Midbrain (tissue), 1 donor: ENCODE data around the gene DMRT2.
A peak's percentile ranks its signal among the peaks of the same experiment; 100 is the strongest.

Experiments used
- DNase-seq: peaks from one replicate; lab custom pipeline; 2025; lab: John Stamatoyannopoulos, UW

Gene DMRT2

DNA sequence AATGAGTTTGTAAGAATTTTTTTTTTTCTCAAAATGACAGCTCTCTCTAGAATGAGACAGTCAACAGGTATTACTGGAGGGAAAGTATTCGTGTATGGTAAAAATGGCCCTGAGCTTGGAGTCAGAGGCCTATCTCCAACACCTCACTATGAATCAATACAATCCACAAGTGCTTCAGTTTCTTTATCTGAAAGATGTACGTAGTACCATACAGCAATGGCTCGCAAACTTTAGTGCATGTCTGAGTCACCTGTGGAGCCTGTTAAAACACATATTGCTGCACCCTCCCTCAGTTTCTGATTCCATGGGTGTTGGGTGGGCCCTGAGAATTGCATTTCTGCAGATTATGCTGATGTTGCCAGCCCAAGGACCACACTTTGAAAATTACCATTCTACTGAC, 44.6 kb downstream of the DMRT2 start:
- no peak for DNase-seq

DNA sequence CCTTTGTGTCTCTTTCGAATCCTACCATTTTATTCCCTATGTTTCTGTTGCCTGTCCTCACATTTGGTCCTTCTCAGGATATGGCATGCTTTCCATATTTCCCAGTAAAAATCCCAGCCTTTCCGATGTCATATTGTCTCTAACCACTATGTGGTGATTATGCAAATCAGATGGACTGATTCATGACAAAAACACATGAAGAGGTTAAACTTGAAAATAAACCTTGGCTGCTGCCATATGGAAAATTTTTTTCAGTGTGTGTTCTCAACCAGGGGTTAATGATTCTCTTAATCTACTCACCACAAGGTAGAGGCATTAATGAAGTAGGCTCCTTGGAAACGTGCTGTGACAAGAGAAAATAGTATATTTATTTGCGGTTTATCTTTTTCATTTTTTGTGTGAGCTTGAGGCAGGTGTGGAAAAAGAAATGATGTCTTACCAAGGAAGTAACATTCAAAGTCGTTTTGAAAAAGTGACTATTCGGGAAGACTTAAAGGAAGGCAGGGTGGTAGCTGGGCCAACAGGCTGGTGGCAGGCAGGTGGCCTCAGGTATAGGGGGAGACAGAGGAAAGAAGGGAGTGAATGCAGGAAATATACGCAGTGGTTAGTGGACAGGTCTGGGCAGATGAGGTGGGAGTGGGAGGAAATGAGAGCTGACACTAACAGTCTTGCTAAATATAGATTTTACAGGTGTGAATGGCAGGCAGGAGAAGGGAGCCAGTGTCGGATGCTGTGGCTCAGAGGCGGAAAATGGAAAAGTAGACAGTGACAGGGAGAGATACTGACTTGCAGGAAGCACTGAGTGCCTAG, 46.2 kb downstream of the DMRT2 start:
- no peak for DNase-seq

- no peak for DNase-seq
Measured at GRCh38 chr9:1098551-1098950, 48.4 kb downstream of the DMRT2 start.

DNA sequence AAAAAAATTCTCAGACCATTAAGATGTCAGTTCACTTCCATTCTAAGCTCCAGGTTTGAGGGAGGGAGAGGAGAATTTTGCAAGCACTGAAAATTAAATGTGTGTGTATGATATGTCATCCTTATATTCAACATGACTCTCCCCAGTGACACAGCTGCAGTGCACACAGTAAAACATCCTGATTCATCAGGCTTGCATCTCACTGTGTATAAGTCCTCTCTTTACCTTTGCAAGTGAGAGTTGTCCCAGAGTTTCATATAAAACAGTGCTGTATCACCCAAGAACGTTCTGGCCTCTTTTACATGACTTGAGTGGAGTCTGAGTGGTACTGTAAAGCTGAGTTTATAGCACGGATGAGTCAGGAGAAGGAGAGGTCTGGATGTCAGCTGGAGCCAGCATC, 50.0 kb downstream of the DMRT2 start:
- no peak for DNase-seq

DNA sequence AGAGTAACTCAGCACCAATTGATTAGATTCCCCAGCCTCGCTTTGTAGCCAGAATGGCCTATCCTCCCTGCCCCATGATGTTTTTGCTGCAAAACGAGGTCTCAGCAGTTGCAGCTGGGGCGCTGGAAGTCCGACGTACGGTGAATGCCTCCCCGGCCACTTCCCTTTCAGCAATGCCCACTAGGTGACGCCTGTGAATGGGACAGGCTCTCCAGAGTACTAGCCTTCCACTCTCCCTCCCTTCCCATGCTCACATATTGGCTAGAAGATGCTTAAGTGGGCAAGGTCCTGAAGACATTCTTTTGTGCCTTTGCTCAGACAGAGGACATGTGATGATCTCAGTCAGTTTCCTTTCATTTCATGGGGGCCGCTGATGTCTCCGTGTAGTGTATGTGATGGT, 50.8 kb downstream of the DMRT2 start:
- DNase-seq: peak; percentile 34

GRCh38 chr9:1101846-1102641, 51.9 kb downstream of the DMRT2 start:
- no peak for DNase-seq

- DNase-seq: no peak
Measured at GRCh38 chr9:1102642-1102970, 52.4 kb downstream of the DMRT2 start.
